ENCODE measurements around the gene GLI1.
"Not testable (repeated sequence)": the region's sequence is repeated elsewhere in the genome, so short reads cannot be mapped to it uniquely, and the experiment has no call there.

GLI1 gene

GRCh38 chr12:57459750-57460467 is at the start of gene GLI1:
GLI1 (plus strand) TSS chr12:57459785; CDS start chr12:57463692, 3,907 bp downstream.
- no peak for DNase-seq

- DNase-seq: no peak
Observed at GRCh38 chr12:57410534-57410933, 49.1 kb upstream of the GLI1 start.

- DNase-seq: not testable (repeated sequence)
Observed at GRCh38 chr12:57414160-57414559, 45.4 kb upstream of the GLI1 start.

GRCh38 chr12:57415088-57415487 is 44.5 kb upstream of the GLI1 start:
- DNase-seq: no peak

- DNase-seq: no peak
Observed at GRCh38 chr12:57416039-57416996, 43.3 kb upstream of the GLI1 start.

GRCh38 chr12:57418255-57418654 is 41.3 kb upstream of the GLI1 start:
- DNase-seq: no peak

GRCh38 chr12:57419495-57419894 is 40.1 kb upstream of the GLI1 start:
- no peak for DNase-seq

GRCh38 chr12:57420482-57420881 is 39.1 kb upstream of the GLI1 start:
- DNase-seq: no peak

- DNase-seq: not testable (repeated sequence)
Observed at GRCh38 chr12:57426948-57427347, 32.6 kb upstream of the GLI1 start.

- DNase-seq: no peak
Observed at GRCh38 chr12:57428965-57429364, 30.6 kb upstream of the GLI1 start.

- no peak for DNase-seq
Observed at GRCh38 chr12:57429473-57430111, 30.0 kb upstream of the GLI1 start.

- DNase-seq: peak; percentile 62
Observed at GRCh38 chr12:57430112-57430930, 29.3 kb upstream of the GLI1 start.

GRCh38 chr12:57430931-57431566 is 28.5 kb upstream of the GLI1 start, which contains the start of gene R3HDM2:
R3HDM2 (minus strand) TSS chr12:57431043; CDS start chr12:57310428, 120,615 bp downstream.
- peak; percentile 97 for DNase-seq

- no peak for DNase-seq
Observed at GRCh38 chr12:57431654-57432188, 27.9 kb upstream of the GLI1 start.

- no peak for DNase-seq
Observed at GRCh38 chr12:57433370-57433769, 26.2 kb upstream of the GLI1 start.

GRCh38 chr12:57434517-57435223 is 24.9 kb upstream of the GLI1 start, which contains the start of gene INHBC:
INHBC (plus strand) TSS chr12:57434784; CDS start chr12:57434887, 103 bp downstream.
- no peak for DNase-seq

GRCh38 chr12:57435293-57435692 is 24.3 kb upstream of the GLI1 start:
- no peak for DNase-seq

- no peak for DNase-seq
Observed at GRCh38 chr12:57438400-57438799, 21.2 kb upstream of the GLI1 start.

- DNase-seq: no peak
Observed at GRCh38 chr12:57439762-57440266, 19.8 kb upstream of the GLI1 start.

- not testable (repeated sequence) for DNase-seq
Observed at GRCh38 chr12:57441393-57441792, 18.2 kb upstream of the GLI1 start.
